ENCODE results near the gene C6orf62.

The C6orf62 gene

GRCh38 chr6:24720604-24721460 lies 1.9 kb upstream of the C6orf62 start:
- H3K9me3 ChIP-seq (ENCODE audit: control insufficient read depth, insufficient read depth, low read depth, low read length) = no peaks in the 10 kb centered on the region
- peaks cover 2 to 28% of the 10 kb centered on the region in 2 experiments; a peak in 2 of 3 replicates for H3K36me3 ChIP-seq (ENCODE audit: control insufficient read depth in 2 of 2, insufficient read depth in 1 of 2, low read length in 2 of 2)
- peaks cover 3% of the 10 kb centered on the region for H3K4me1 ChIP-seq (ENCODE audit: control insufficient read depth, insufficient read depth, low read length)
- peak overlapping the region; percentile 96 for H3K27ac ChIP-seq (ENCODE audit: extremely low read depth, low read depth, low read length)
- ChIA-PET POLR2A (interaction anchor here (1.0 to 3.8 kb wide), 5 partner anchors 18 to 137 kb away, joined by 3 to 28 read pairs (median 4); partner anchors contain the start of gene GMNN), CTCF (interaction anchor here (0.7 to 1.2 kb wide), 2 partner anchors 44 to 46 kb away, joined by 4 to 5 read pairs; no protein-coding TSS in a partner anchor)
- H3K4me3 ChIP-seq (ENCODE audit: low read depth, low read length) = peak overlapping the region; percentile 97
- TF ChIP-seq ZNF169 (tag by site-specific recombination; IDR thresholded peaks at IDR 0.05) (no peak), ZFP41 (tag by site-specific recombination; IDR thresholded peaks at IDR 0.05; ENCODE audit: borderline replicate concordance) (no peak), YY2 (tag by site-specific recombination; IDR thresholded peaks at IDR 0.05) (peak; percentile 72), HIC1 (tag by site-specific recombination; IDR thresholded peaks at IDR 0.05) (0 out of 2 replicates have a peak, but pooled peaks have one; percentile 7), PRDM2 (tag by site-specific recombination; IDR thresholded peaks at IDR 0.05; ENCODE audit: borderline replicate concordance) (no peak), ZNF48 (tag by site-specific recombination; IDR thresholded peaks at IDR 0.05) (no peak), ZNF140 (tag by site-specific recombination; IDR thresholded peaks at IDR 0.05) (no peak), ZNF768 (tag by site-specific recombination; IDR thresholded peaks at IDR 0.05) (no peak), ZNF416 (tag by site-specific recombination; IDR thresholded peaks at IDR 0.05) (no peak), ZBTB20 (tag by site-specific recombination; IDR thresholded peaks at IDR 0.05) (no peak), ZNF639 (tag by site-specific recombination; IDR thresholded peaks at IDR 0.05) (peak; percentile 20; the same call in 1 of the 2 replicates), ZBTB6 (tag by site-specific recombination; IDR thresholded peaks at IDR 0.05) (no peak), ZNF19 (tag by site-specific recombination; IDR thresholded peaks at IDR 0.05; ENCODE audit: low read depth) (no peak), ZNF354C (tag by site-specific recombination; IDR thresholded peaks at IDR 0.05; ENCODE audit: borderline replicate concordance, low read depth) (no peak), SETDB1 (IDR thresholded peaks at IDR 0.05; ENCODE audit: insufficient read length, low read length) (no peak), ZNF792 (tag by site-specific recombination; IDR thresholded peaks at IDR 0.05) (no peak), SCRT1 (tag by site-specific recombination; IDR thresholded peaks at IDR 0.05; ENCODE audit: borderline replicate concordance) (no peak), ZFP3 (tag by site-specific recombination; IDR thresholded peaks at IDR 0.05; ENCODE audit: low read depth) (no peak), ZXDB (tag by site-specific recombination; IDR thresholded peaks at IDR 0.05) (peak; percentile 35), GLI2 (tag by site-specific recombination; IDR thresholded peaks at IDR 0.05; ENCODE audit: borderline replicate concordance, low read depth) (no peak), ZNF350 (tag by site-specific recombination; IDR thresholded peaks at IDR 0.05) (no peak), GLIS2 (tag by site-specific recombination; IDR thresholded peaks at IDR 0.05) (peak; percentile 65; the same call in 1 of the 2 replicates), ATF2 (tag by site-specific recombination; IDR thresholded peaks at IDR 0.05; ENCODE audit: low read depth) (peak; percentile 94), OSR2 (tag by site-specific recombination; IDR thresholded peaks at IDR 0.05) (no peak), ZBTB17 (tag by site-specific recombination; IDR thresholded peaks at IDR 0.05) (peak; percentile 92)

Measured in HEK293 (cell line).